ENCODE results near the gene NYAP1.

NYAP1 gene

DNA sequence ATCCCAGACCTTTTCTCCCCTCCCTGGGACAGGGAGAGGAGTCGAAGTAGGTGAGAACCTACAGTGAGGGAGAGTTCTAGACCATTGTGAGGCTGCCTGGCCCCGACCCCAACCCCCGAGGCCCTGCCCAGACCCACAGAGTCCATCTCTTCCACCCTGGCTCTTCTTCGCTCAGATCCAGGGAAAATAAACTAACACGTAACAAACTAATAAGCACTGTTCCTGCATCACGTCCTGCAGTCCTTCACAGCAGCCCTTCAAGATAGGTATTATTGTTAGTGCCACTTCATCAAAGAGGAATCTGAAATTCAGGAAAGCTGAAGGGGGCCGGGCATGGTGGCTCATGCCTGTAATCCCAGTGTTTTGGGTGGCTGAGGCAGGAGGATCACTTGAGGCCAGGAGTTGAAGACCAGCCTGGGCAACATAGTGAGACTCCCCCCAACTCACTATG, 19.5 kb upstream of the NYAP1 start, which contains the start of gene SPACDR:
Gene SPACDR (minus strand): TSS at position 51 of the 451 bp plus-strand sequence. CDS start 235 bp downstream, outside the sequence.
- DNase-seq = no peak

DNA sequence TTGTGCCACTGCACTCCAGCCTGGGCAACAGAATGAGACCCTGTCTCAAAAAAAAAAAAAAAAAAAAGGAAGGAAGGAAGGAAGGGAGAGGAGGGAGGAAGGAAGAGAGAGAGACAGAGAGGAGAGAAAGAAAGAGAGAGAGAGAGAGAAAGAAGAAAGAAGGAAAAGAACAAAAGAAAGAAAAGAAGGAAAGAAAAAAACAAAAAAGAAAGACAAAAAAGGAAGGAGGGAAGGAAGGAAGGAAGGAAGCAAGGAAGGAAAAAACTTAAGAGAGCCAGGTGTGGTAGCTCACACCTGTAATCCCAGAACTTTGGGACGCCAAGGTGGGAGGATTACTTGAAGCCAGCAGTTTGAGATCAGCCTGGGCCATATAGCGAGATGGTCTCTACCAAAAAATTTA, 18.9 kb upstream of the NYAP1 start:
- no peak for DNase-seq

GRCh38 chr7:100465299-100465698, 18.4 kb upstream of the NYAP1 start:
- no peak for DNase-seq

DNA sequence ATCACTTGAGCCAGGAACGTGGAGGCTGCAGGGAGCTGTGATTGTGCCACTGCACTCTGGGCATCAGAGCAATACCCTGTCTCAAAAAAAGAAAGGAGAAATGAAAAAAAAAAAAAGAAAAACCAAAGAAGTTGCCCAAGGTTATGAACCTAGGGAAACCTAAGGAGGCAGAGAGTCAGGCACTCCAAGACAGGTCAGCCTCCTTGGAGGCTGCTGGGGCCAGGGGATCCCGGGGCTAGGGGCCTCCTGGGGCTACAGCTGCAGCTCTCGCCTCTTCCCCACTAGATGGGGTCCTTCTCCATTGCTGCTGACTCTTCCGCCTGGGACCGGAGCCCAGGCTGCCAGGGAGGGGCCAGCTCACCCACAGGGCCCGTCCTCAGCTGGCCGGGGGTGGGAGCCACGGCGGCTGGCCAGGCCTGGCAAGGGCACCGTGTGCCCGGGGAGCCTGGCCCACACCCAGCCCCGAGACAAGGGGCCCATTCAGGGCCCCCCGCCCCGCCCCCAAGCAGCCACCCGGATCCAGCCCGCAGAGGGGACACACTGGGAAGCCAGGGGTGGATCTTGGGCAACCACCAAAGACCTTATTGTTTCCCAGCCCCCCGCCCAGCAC, 17.9 kb upstream of the NYAP1 start:
- DNase-seq = no peak

GRCh38 chr7:100466653-100467605, 16.8 kb upstream of the NYAP1 start:
- DNase-seq = no peak

GRCh38 chr7:100467638-100468373, 15.9 kb upstream of the NYAP1 start:
- DNase-seq = no peak

DNA sequence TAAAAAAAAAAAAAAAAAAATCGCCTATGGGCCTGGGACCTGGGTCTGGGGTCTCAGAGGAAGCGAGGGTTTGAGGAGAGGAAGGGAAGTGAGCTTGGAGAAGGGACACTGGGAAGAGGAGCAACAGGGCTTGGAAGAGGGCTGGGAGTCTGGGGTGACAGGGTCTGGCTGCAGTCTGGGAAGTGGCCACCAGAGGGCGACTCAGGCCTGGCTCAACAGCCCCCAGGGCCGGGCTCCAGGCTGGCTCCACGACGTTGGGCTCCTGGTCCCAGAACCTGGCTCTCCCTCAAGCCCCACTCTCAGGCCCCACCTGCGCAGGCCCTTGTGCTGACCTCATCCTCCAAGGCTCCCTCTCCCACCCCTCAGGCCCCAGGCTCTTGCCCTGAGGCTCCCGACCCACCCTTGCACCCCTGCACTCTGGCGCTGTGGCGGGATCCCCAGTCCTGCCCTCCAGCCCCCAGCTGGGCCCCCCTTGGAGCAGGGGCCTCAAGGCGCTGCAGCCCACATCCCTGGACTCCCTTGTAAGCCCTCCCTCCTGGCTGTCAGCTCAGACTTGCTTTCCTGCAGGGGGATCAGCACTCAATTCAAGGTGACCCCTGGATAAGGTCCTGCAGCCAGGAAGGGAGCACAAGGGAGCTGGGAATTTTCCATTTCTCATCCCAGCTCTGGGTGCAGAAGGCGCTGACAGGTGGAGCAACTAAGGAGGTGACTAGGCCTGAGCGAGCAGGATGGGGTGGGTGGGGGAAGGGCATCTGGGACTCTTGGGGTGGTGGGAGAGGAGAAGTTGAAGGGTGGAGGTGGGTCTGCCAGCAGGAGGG, 14.3 kb upstream of the NYAP1 start:
- peak; percentile 68 for DNase-seq

- DNase-seq = no peak
These were observed 12.7 kb upstream of the NYAP1 start for GRCh38 chr7:100471021-100471420.

GRCh38 chr7:100472121-100472851, 11.4 kb upstream of the NYAP1 start:
- DNase-seq = no peak

DNA sequence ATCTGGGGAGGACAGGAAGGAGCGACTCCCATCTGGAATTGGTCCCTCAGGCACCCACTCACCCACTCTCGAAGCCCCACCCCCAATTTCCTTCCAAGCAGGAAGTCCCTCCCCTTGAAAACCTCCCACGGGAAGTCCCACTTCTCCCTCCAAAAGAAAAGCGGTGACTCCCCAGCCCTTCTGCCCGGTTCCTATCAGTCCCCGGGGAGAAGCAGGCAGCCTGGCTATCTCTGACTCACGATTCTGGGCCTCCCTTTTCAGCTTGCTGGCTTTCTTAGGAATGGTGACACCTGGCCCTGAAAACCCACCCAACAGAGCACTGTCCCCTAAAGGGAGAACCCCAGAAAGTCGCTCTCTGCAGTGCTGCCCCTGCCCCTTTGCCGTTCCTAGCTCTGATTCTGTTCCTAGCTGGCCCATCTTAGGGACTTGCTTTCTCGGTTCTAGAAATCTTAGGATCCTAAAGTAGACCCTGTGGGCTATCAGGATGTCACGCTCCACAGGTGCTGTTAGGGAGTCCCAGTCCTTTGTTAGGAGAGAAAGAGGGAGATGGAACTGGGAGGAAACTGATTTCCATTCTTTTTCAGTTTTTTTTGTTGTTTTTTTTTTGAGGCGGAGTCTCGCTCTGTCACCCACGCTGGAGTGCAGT, 10.8 kb upstream of the NYAP1 start:
- DNase-seq = no peak

- no peak for DNase-seq
These were observed 8.2 kb upstream of the NYAP1 start for GRCh38 chr7:100475549-100475948.

DNA sequence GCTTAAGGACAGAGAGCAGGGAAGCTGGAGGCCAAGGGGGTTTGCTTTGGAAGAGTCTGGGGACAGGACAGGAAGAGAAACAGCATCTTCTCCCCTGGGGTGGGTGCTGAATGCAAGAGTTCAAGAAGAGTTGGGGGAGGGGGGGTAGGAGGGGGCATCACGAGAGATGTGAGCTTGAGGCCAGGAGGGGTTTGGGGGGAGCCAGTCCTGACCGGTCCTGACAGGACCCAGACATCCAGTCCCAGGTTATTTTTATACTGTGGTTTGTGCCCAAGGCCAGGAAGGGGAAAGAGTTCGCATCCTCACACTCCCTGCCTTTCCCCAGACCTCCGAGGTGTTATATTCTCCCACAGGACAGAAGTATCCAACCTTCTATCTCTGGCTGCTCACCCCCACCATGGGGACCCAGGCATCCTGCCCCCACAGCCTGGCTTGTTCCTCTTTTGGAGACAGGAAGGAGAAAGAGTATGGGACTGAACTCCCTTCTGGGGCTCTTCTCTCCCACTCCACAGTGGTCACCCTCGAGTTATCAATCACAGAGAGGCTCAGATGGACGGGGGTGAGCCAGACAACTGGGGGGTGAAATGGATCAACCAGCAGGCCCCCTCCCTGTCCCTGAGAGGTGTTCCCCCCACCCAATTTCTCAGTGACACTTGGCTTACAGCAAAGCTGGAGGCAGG, 7.5 kb upstream of the NYAP1 start:
- DNase-seq = no peak

DNA sequence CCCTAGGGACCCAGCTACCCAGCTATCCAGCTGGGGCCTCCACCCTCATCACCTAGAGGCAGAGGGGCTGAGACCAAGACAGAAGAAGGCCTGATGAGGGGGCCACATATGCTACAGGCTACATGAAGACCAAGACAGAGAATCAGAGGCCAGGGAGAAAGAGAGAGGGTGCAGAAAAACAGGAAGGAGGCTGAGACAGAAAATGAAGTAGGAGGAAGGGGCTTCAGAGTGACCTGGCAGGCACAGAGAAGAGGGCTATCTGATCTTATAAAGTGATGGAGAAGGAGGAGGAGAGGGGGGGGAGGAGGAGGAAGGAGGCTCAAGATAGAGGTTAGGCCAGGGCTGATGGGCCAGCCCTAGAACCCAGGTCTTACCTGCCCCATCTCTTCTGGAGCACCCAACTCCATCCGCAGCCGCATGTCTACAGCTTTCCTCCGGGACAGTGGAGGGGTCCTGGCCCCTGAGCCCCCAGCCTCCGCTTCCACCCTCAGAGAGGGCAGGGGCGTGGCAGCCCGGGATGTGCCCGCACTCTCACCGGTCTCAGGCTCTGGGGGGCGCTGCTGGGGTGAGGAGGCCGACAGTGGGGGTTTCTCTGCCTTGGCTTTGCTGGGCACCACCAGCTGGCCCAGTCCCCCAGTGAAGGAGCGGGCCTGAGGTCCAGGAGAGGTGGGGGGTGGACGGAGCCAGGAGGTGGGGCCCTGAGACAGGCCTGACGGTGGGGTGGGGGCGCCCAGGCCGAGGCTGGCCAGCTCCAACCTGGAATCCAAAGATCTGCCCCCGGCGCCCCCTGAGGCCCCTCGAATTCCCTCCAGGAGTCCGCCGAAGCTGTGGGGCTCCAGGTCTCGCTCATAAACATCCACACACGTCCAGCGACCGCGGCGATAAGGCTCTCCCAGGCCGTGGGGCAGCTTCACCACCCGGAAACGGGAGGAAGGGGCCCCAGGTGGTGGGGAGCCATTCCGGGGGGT, 6.5 kb upstream of the NYAP1 start:
- DNase-seq = peak; percentile 22

DNA sequence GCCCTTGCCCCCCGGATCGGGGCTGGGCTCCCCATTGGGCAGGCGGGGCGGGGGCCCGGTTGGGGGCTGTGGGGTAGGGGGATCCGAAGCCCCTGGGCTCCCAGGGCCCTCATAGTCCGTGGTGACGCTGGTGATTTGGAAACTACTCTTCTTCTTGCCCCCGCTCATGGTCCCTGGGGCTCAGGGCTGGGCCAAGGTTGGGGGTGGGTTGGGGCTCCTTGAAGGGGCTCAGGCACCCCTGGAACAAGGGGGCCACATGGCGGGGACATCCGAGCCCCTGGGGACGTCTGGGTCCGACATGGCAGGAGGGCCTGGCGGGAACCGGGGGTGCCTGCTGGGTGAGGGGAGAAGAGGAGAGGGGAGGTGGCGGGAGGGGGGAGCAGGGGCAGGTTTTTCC, 5.9 kb upstream of the NYAP1 start:
- DNase-seq = no peak

DNA sequence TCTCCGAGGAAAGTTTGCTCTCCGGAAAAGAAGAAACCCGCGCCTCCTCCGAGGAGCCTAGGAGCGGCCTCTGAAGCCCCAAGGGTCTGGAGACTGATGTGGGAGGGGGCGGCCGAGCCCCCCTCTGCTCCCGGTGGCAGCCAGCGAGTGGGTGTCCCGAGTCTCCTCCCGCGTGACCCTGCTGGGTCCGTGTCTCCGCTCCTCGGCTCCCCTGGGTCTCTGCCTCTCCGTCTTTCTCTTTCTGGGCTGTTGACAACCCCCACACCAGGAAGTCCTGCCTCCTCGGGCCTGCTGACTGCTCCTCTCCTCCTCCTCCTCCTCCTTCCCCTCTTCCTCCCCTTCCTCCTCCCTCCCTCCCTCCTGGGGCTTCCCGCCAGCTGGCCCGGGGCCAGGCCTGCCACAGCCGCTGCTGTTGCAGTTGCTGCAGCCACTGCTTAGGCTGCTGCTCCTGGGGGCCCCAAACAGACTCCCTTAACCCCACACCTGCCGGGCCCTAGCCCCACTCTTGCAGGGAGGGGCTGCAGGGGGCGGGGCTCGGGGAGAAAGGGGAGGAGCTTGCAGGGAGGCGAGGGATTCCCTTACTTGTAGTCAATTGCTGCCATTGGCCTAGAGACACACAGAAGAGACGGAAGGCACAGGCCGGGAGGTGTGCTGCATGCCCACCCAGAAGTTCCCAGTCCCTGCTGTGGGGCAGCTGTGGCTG, 4.6 kb upstream of the NYAP1 start, which contains the start of gene TSC22D4:
Gene TSC22D4 (minus strand): TSS at position 257 of the 703 bp plus-strand sequence. CDS start 1,176 bp downstream, outside the sequence.
- DNase-seq = peak; percentile 89

- DNase-seq = no peak
These were observed 2.3 kb upstream of the NYAP1 start for GRCh38 chr7:100481466-100481865.

GRCh38 chr7:100482728-100483089, 1.0 kb upstream of the NYAP1 start:
- no peak for DNase-seq

DNA sequence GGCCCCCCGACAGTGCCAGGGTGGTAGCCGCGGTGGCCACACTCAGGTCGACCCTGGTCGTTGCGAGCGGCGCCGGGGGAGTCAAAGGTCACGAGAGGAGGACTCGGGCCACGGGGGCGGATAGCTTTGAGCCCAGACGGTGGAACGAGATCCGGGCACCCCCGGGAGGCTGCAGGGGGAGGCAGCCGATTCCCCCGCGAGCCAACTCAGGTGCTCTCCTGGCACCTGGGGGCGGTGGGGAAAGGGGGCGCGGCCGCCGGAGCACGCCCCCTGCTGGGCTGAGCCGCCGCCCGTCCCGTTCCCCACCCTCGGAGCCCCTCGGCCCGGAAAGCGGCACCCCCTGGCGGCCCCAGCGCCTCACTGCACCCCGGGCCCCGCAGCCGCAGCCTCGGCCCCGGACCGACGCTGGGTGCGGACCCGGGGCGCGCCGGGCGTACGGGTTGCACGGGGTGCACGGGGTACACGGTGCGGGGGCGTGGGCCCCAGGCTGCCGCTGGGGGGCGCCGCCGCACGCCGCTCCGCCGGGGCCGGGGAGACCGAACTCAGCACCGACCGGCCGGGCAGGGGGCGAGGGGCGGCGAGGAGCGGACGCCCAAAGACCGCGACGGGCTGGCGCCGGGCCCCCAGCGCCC, 521 bp upstream of the NYAP1 start:
- peak; percentile 31 for DNase-seq

All from NK-92 treated with Interleukin-12 subunit alpha and Interleukin-12 subunit beta, amount 100 ng/mL, for 24 hours (cell line).